ENCODE data around the gene PSKH1.

PSKH1 gene

GRCh38 chr16:67845291-67846062, 47.6 kb upstream of the PSKH1 start:
- Histone ChIP-seq H3K36me3 (ENCODE audit: control insufficient read depth in 1 of 2, insufficient read depth in 2 of 2, low read depth in 1 of 2, low read length in 2 of 2) (peaks cover 12 to 15% of the 10 kb centered on the region in 2 experiments), H2BK15ac (ENCODE audit: low read depth, poor library complexity, severe bottlenecking) (no peak overlapping the region), H3K4ac (ENCODE audit: low read depth in 1 of 2, low read length in 2 of 2) (peak overlapping the region in 1 of 2 experiments; percentile 80), H3K27me3 (ENCODE audit: control insufficient read depth in 1 of 2, insufficient read depth in 1 of 2, low read length in 2 of 2) (no peaks in the 10 kb centered on the region), H3K23ac (ENCODE audit: low read length in 2 of 2) (peak overlapping the region in 1 of 2 experiments; percentile 65), H2AK5ac (ENCODE audit: low read length, severe bottlenecking) (peak overlapping the region; percentile 43), H4K8ac (ENCODE audit: low read length) (peak overlapping the region; percentile 52), H3K18ac (ENCODE audit: low read depth in 1 of 2, low read length in 2 of 2) (no peak overlapping the region), H3K4me1 (ENCODE audit: control insufficient read depth, insufficient read depth, low read depth, low read length) (peaks cover 29% of the 10 kb centered on the region), H3K79me1 (replicated peaks; ENCODE audit: low read length, poor library complexity, severe bottlenecking) (peaks cover 4% of the 10 kb centered on the region), H4K91ac (ENCODE audit: low read length) (peak overlapping the region; percentile 78), H3K9me3 (ENCODE audit: control insufficient read depth, low read length) (no peaks in the 10 kb centered on the region), H2BK120ac (ENCODE audit: low read depth, low read length) (no peak overlapping the region), H2AFZ (ENCODE audit: low read depth, low read length) (no peak overlapping the region), H3K4me3 (ENCODE audit: insufficient read depth in 1 of 2, low read depth in 1 of 2, low read length in 2 of 2) (peak overlapping the region in 1 of 2 experiments; percentile 85), H3K9ac (ENCODE audit: low read length) (peak overlapping the region; percentile 98), H2BK12ac (ENCODE audit: low read length in 2 of 2) (peak overlapping the region in 1 of 2 experiments; percentile 73), H2BK5ac (ENCODE audit: low read depth, low read length, poor library complexity, severe bottlenecking) (peak overlapping the region; percentile 89), H3K14ac (ENCODE audit: low read length in 2 of 2) (no peak overlapping the region), H3K27ac (ENCODE audit: low read length, poor library complexity, severe bottlenecking) (peak overlapping the region; percentile 97), H3K4me2 (ENCODE audit: low read length, poor library complexity, severe bottlenecking) (peak overlapping the region; percentile 89)
- peak; percentile 33 for DNase-seq
- WGBS, result 84% methylated on average over 5 of the region's 5 CpGs

- Histone ChIP-seq H3K27ac (ENCODE audit: low read length, poor library complexity, severe bottlenecking) (peak overlapping the region; percentile 97), H3K36me3 (ENCODE audit: control insufficient read depth in 1 of 2, insufficient read depth in 2 of 2, low read depth in 1 of 2, low read length in 2 of 2) (peaks cover 16% of the 10 kb centered on the region in 2 experiments), H2AFZ (ENCODE audit: low read depth, low read length) (no peak overlapping the region), H2AK5ac (ENCODE audit: low read length, severe bottlenecking) (peak overlapping the region; percentile 58), H3K4me1 (ENCODE audit: control insufficient read depth, insufficient read depth, low read depth, low read length) (peaks cover 30% of the 10 kb centered on the region), H3K14ac (ENCODE audit: low read length in 2 of 2) (peak overlapping the region in 1 of 2 experiments; percentile 5), H2BK5ac (ENCODE audit: low read depth, low read length, poor library complexity, severe bottlenecking) (peak overlapping the region; percentile 89), H3K79me1 (replicated peaks; ENCODE audit: low read length, poor library complexity, severe bottlenecking) (peaks cover 4% of the 10 kb centered on the region), H4K91ac (ENCODE audit: low read length) (peak overlapping the region; percentile 99), H3K9ac (ENCODE audit: low read length) (peak overlapping the region; percentile 98), H3K23ac (ENCODE audit: low read length in 2 of 2) (peak overlapping the region; percentile 60 to 78), H2BK12ac (ENCODE audit: low read length in 2 of 2) (peak overlapping the region in 1 of 2 experiments; percentile 78), H3K4ac (ENCODE audit: low read depth in 1 of 2, low read length in 2 of 2) (peak overlapping the region; percentile 95 to 97), H2BK15ac (ENCODE audit: low read depth, poor library complexity, severe bottlenecking) (peak overlapping the region; percentile 76), H2BK120ac (ENCODE audit: low read depth, low read length) (peak overlapping the region; percentile 99), H3K4me3 (ENCODE audit: insufficient read depth in 1 of 2, low read depth in 1 of 2, low read length in 2 of 2) (peak overlapping the region; percentile 85 to 92), H3K27me3 (ENCODE audit: control insufficient read depth in 1 of 2, insufficient read depth in 1 of 2, low read length in 2 of 2) (no peaks in the 10 kb centered on the region), H4K8ac (ENCODE audit: low read length) (peak overlapping the region; percentile 100), H3K18ac (ENCODE audit: low read depth in 1 of 2, low read length in 2 of 2) (peak overlapping the region; percentile 98 to 99), H3K4me2 (ENCODE audit: low read length, poor library complexity, severe bottlenecking) (peak overlapping the region; percentile 89), H3K9me3 (ENCODE audit: control insufficient read depth, low read length) (no peaks in the 10 kb centered on the region)
- whole genome bisulfite sequencing, result 0% methylated on average over 1 of the region's 2 CpGs
- no peak for DNase-seq
Observed at GRCh38 chr16:67846063-67846319, 47.1 kb upstream of the PSKH1 start.

GRCh38 chr16:67846320-67847063, 46.6 kb upstream of the PSKH1 start, which contains the start of gene NUTF2:
NUTF2 (plus strand) TSS chr16:67846933; CDS start chr16:67865131, 18,198 bp downstream.
- H2AK5ac ChIP-seq (ENCODE audit: low read length, severe bottlenecking), result peak within 1 kb of the TSS; percentile 62
- no peaks in the 10 kb centered on the region for H3K27me3 ChIP-seq (ENCODE audit: control insufficient read depth in 1 of 2, insufficient read depth in 1 of 2, low read length in 2 of 2)
- peak within 1 kb of the TSS; percentile 98 to 99 for H3K4ac ChIP-seq (ENCODE audit: low read depth in 1 of 2, low read length in 2 of 2)
- peak; percentile 96 for DNase-seq
- peak within 1 kb of the TSS; percentile 89 for H2BK5ac ChIP-seq (ENCODE audit: low read depth, low read length, poor library complexity, severe bottlenecking)
- peak within 1 kb of the TSS; percentile 85 to 92 for H3K4me3 ChIP-seq (ENCODE audit: insufficient read depth in 1 of 2, low read depth in 1 of 2, low read length in 2 of 2)
- peak within 1 kb of the TSS; percentile 99 for H2BK120ac ChIP-seq (ENCODE audit: low read depth, low read length)
- under 1% methylated on average over 31 of the region's 57 CpGs for WGBS
- H4K91ac ChIP-seq (ENCODE audit: low read length), result peak within 1 kb of the TSS; percentile 99
- H3K79me1 ChIP-seq (replicated peaks; ENCODE audit: low read length, poor library complexity, severe bottlenecking), result peaks cover 2% of the 10 kb centered on the region
- no peaks in the 10 kb centered on the region for H3K9me3 ChIP-seq (ENCODE audit: control insufficient read depth, low read length)
- H3K23ac ChIP-seq (ENCODE audit: low read length in 2 of 2), result peak within 1 kb of the TSS; percentile 78 to 82
- H2BK12ac ChIP-seq (ENCODE audit: low read length in 2 of 2), result peak within 1 kb of the TSS in 1 of 2 experiments; percentile 78
- peak within 1 kb of the TSS; percentile 100 for H4K8ac ChIP-seq (ENCODE audit: low read length)
- H3K18ac ChIP-seq (ENCODE audit: low read depth in 1 of 2, low read length in 2 of 2), result peak within 1 kb of the TSS; percentile 98 to 99
- H3K36me3 ChIP-seq (ENCODE audit: control insufficient read depth in 1 of 2, insufficient read depth in 2 of 2, low read depth in 1 of 2, low read length in 2 of 2), result peaks cover 16 to 17% of the 10 kb centered on the region in 2 experiments
- H3K14ac ChIP-seq (ENCODE audit: low read length in 2 of 2), result peak within 1 kb of the TSS; percentile 83 to 96
- peak within 1 kb of the TSS; percentile 89 for H3K4me2 ChIP-seq (ENCODE audit: low read length, poor library complexity, severe bottlenecking)
- H3K4me1 ChIP-seq (ENCODE audit: control insufficient read depth, insufficient read depth, low read depth, low read length), result peaks cover 30% of the 10 kb centered on the region
- H3K9ac ChIP-seq (ENCODE audit: low read length), result peak within 1 kb of the TSS; percentile 98
- H3K27ac ChIP-seq (ENCODE audit: low read length, poor library complexity, severe bottlenecking), result peak within 1 kb of the TSS; percentile 97
- H2AFZ ChIP-seq (ENCODE audit: low read depth, low read length), result peak within 1 kb of the TSS; percentile 8
- H2BK15ac ChIP-seq (ENCODE audit: low read depth, poor library complexity, severe bottlenecking), result peak within 1 kb of the TSS; percentile 92
